OCI-LY3 (cell line): Measurements from ENCODE around the gene COL12A1.

Source experiments
- EZH2phosphoT487 ChIP-seq: fragments of 200-600 bp; shearing (Covaris generic); IDR thresholded peaks from 2 replicates; pipeline ENCODE4 v1.6.1; 2018; ENCODE audit warnings: antibody characterized with exemption, mixed run types, low read depth
- TF ChIP-seq, protein P1 (sequence below): fragments of 200-600, 300-600 bp; sonication (generic); IDR thresholded peaks from 2 replicates; pipeline ENCODE4 v1.5.1; 2014; ENCODE audit warnings: antibody characterized with exemption, low read length, low read depth

- TF ChIP-seq, protein P1, sequence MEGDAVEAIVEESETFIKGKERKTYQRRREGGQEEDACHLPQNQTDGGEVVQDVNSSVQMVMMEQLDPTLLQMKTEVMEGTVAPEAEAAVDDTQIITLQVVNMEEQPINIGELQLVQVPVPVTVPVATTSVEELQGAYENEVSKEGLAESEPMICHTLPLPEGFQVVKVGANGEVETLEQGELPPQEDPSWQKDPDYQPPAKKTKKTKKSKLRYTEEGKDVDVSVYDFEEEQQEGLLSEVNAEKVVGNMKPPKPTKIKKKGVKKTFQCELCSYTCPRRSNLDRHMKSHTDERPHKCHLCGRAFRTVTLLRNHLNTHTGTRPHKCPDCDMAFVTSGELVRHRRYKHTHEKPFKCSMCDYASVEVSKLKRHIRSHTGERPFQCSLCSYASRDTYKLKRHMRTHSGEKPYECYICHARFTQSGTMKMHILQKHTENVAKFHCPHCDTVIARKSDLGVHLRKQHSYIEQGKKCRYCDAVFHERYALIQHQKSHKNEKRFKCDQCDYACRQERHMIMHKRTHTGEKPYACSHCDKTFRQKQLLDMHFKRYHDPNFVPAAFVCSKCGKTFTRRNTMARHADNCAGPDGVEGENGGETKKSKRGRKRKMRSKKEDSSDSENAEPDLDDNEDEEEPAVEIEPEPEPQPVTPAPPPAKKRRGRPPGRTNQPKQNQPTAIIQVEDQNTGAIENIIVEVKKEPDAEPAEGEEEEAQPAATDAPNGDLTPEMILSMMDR = no peak
- no peak for TF ChIP-seq EZH2phosphoT487
Observed at GRCh38 chr6:75176076-75176582, 29.7 kb downstream of the COL12A1 start.
